NT2/D1 (cell line): ENCODE results near the gene FAM171A1.
A peak's percentile ranks its signal among the peaks of the same experiment; 100 is the strongest.

Source experiments
- DNase-seq: peaks from one replicate; pipeline ENCODE4 v3.0.0-alpha.2; 2011; ENCODE audit warnings: low read depth, low spot score
- H3K27me3 ChIP-seq: 2 replicates; pipeline ENCODE4 v1.6.0; 2011; ENCODE audit warnings: mild to moderate bottlenecking; ENCODE audit not compliant: insufficient read length, insufficient read depth
- H3K36me3 ChIP-seq: 2 replicates; pipeline ENCODE4 v1.6.1; 2011; ENCODE audit warnings: mild to moderate bottlenecking, low read length, mixed read lengths; ENCODE audit not compliant: insufficient read depth, insufficient read length
- H3K4me1 ChIP-seq: 2 replicates; pipeline ENCODE4 v1.5.1; 2011; ENCODE audit not compliant: insufficient read depth, insufficient read length
- H3K4me3 ChIP-seq: 2 replicates; pipeline ENCODE4 v1.5.1; 2011; ENCODE audit warnings: low read depth; ENCODE audit not compliant: insufficient read length
- H3K9ac ChIP-seq: 2 replicates; pipeline ENCODE4 v1.6.0; 2011; ENCODE audit warnings: low read depth; ENCODE audit not compliant: insufficient read length
- H3K9me3 ChIP-seq: 2 replicates; pipeline ENCODE4 v1.5.1; 2011; ENCODE audit warnings: mild to moderate bottlenecking, low read length; ENCODE audit not compliant: insufficient read depth
- SUZ12 ChIP-seq: IDR thresholded peaks from 2 replicates; pipeline ENCODE4 v1.6.1; 2011; ENCODE audit not compliant: insufficient read length, insufficient read depth; ENCODE audit errors: extremely low read depth
- YY1 ChIP-seq: IDR thresholded peaks from 2 replicates; pipeline ENCODE4 v1.6.1; 2011; ENCODE audit not compliant: insufficient read length, insufficient read depth
- ZNF274 ChIP-seq: IDR thresholded peaks from 2 replicates; pipeline ENCODE4 v1.6.1; 2011; ENCODE audit warnings: mild to moderate bottlenecking, low read depth, low read length

The FAM171A1 gene

GRCh38 chr10:15253951-15254807 is 116.9 kb downstream of the FAM171A1 start:
- no peaks in the 10 kb centered on the region for H3K27me3 ChIP-seq
- DNase-seq, result no peak
- H3K4me3 ChIP-seq, result no peak overlapping the region
- H3K9me3 ChIP-seq, result no peaks in the 10 kb centered on the region
- H3K36me3 ChIP-seq, result peaks cover 22% of the 10 kb centered on the region
- TF ChIP-seq ZNF274 (no peak), SUZ12 (no peak), YY1 (no peak)
- H3K9ac ChIP-seq, result no peak overlapping the region
- H3K4me1 ChIP-seq, result no peaks in the 10 kb centered on the region

- H3K4me3 ChIP-seq, result no peak overlapping the region
- DNase-seq, result no peak
- no peaks in the 10 kb centered on the region for H3K4me1 ChIP-seq
- H3K27me3 ChIP-seq, result no peaks in the 10 kb centered on the region
- TF ChIP-seq YY1 (no peak), SUZ12 (no peak), ZNF274 (no peak)
- H3K9me3 ChIP-seq, result peaks cover 4% of the 10 kb centered on the region; the same call in 1 of the 2 replicates
- no peak overlapping the region for H3K9ac ChIP-seq
- H3K36me3 ChIP-seq, result peaks cover 32% of the 10 kb centered on the region
Measured at GRCh38 chr10:15252396-15252795, 118.7 kb downstream of the FAM171A1 start.

- Histone ChIP-seq H3K9ac (no peak overlapping the region), H3K4me3 (no peak overlapping the region), H3K9me3 (peaks cover 4% of the 10 kb centered on the region; the same call in 1 of the 2 replicates), H3K36me3 (peaks cover 32% of the 10 kb centered on the region), H3K4me1 (no peaks in the 10 kb centered on the region), H3K27me3 (no peaks in the 10 kb centered on the region)
- DNase-seq, result no peak
- TF ChIP-seq YY1, result no peak
- TF ChIP-seq ZNF274, result no peak
- TF ChIP-seq SUZ12, result no peak
Measured at GRCh38 chr10:15251791-15252380, 119.2 kb downstream of the FAM171A1 start.

GRCh38 chr10:15245530-15245929 is 125.6 kb downstream of the FAM171A1 start:
- Histone ChIP-seq H3K36me3 (peaks cover 31% of the 10 kb centered on the region), H3K4me3 (no peak overlapping the region), H3K27me3 (no peaks in the 10 kb centered on the region), H3K9me3 (peaks cover 4% of the 10 kb centered on the region; the same call in 1 of the 2 replicates), H3K4me1 (no peaks in the 10 kb centered on the region), H3K9ac (no peak overlapping the region)
- peak; percentile 5 for DNase-seq
- TF ChIP-seq ZNF274 (no peak), YY1 (no peak), SUZ12 (no peak)

GRCh38 chr10:15244635-15245197 is 126.4 kb downstream of the FAM171A1 start:
- no peak for TF ChIP-seq ZNF274
- no peak for TF ChIP-seq YY1
- TF ChIP-seq SUZ12, result no peak
- H3K27me3 ChIP-seq, result no peaks in the 10 kb centered on the region
- no peak overlapping the region for H3K4me3 ChIP-seq
- peaks cover 34% of the 10 kb centered on the region for H3K36me3 ChIP-seq
- H3K9me3 ChIP-seq, result peaks cover 4% of the 10 kb centered on the region; the same call in 1 of the 2 replicates
- DNase-seq, result no peak
- no peaks in the 10 kb centered on the region for H3K4me1 ChIP-seq
- no peak overlapping the region for H3K9ac ChIP-seq

GRCh38 chr10:15242261-15242840 is 128.7 kb downstream of the FAM171A1 start:
- DNase-seq, result no peak
- no peaks in the 10 kb centered on the region for H3K4me1 ChIP-seq
- no peak overlapping the region for H3K9ac ChIP-seq
- H3K4me3 ChIP-seq, result no peak overlapping the region
- peaks cover 21% of the 10 kb centered on the region for H3K36me3 ChIP-seq
- TF ChIP-seq ZNF274 (no peak), YY1 (no peak), SUZ12 (no peak)
- no peaks in the 10 kb centered on the region for H3K9me3 ChIP-seq
- no peaks in the 10 kb centered on the region for H3K27me3 ChIP-seq

GRCh38 chr10:15241306-15241705 is 129.8 kb downstream of the FAM171A1 start:
- Histone ChIP-seq H3K4me1 (no peaks in the 10 kb centered on the region), H3K9ac (no peak overlapping the region), H3K27me3 (no peaks in the 10 kb centered on the region), H3K9me3 (no peaks in the 10 kb centered on the region), H3K36me3 (peaks cover 21% of the 10 kb centered on the region), H3K4me3 (no peak overlapping the region)
- TF ChIP-seq ZNF274, result no peak
- TF ChIP-seq YY1, result no peak
- no peak for TF ChIP-seq SUZ12
- no peak for DNase-seq
